GM12801 (cell line): ENCODE data around the gene GALNT15.

Experiments used
- CTCF ChIP-seq: IDR thresholded peaks from one replicate; pipeline ENCODE4 v1.5.1; 2011; ENCODE audit warnings: control low read depth; ENCODE audit not compliant: insufficient read length; ENCODE audit errors: extremely low read depth

The GALNT15 gene

DNA sequence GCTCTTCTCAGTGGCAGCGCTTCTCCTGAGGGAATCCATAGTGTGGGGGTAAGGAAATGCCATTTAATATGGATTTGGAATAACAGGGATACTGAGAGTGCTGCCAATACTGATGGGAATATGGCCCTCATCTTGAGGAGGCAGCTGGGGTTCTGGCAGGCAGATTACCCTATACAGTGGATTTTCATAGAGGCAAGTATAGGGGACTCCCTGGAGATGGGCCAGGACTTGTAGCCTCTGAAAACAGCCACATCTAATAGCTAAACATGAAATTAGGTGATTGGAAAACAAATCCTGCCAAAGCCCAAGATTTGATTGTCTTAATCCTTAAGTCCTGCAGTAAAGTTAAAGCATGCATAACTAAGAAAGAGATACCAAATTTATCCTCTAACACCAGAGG, 59.3 kb downstream of the GALNT15 start:
- TF ChIP-seq CTCF = no peak

DNA sequence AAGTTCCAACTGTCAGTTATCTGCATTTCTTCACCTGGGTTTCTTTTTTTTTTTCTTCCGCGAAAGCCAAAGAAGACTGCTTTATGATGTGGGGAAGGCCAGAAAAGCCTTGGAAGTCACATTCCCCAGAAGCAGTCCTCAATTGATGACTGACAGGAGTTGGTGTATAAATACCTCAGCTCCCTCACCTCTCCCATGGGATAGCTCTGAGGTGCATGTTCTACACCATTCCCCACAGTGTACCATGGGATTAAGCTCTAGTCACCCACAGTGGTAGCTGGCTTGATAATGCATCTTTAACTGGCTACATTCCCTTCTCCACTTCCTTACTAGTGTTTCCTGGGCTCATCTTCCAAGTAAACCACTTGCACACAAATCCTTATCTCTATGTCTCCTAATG, 59.8 kb downstream of the GALNT15 start:
- no peak for TF ChIP-seq CTCF

- no peak for TF ChIP-seq CTCF
Measured at GRCh38 chr3:16236030-16236639, 61.7 kb downstream of the GALNT15 start.

- no peak for TF ChIP-seq CTCF
Measured at GRCh38 chr3:16236856-16237393, 62.4 kb downstream of the GALNT15 start.

- TF ChIP-seq CTCF = no peak
Measured at GRCh38 chr3:16239086-16239770, 64.7 kb downstream of the GALNT15 start.

- no peak for TF ChIP-seq CTCF
Measured at GRCh38 chr3:16239780-16240179, 65.3 kb downstream of the GALNT15 start.

DNA sequence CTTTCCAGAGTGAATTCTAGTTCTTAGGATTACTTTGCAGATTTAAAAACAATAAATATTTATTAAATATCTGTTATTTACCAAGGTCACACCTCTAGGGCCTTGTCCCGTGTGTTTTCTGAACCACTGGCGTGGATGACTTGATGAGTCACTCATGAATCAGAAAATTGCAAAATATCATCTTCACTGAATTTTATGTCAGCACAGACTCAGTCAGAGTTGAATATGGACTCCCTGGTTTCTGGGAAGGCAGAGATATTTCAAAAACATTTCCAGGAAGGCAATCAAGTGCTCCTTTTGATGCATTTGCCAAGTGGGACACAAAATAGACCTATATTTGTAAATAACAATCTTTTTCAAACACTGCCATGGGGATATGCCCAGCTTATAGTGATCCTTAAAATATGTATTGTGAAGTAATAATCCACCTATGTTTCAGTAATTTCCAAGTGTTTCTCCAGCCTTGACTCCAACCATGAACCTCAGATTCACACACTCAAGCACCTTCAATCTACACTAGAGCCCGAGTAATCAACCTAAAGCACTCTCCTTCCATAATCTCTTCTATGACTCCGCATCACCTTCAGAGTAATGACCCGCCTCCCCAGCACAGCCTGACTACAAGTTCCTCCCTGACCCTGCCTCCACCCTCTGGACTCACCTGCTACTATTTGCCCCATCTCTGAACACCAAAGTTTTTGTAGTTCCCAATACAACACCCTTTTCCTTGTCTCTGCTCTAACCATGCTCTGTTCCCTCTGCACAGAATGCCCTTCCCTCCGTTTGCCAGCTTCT, 65.9 kb downstream of the GALNT15 start:
- TF ChIP-seq CTCF = no peak
